Right cardiac atrium (tissue), 5 donors: ENCODE results near the gene ABO. TPM values are rescaled to one million over a fixed set of nuclear protein-coding genes. Genes with fewer than 3 reads are reported as not detected.
"Not testable (repeated sequence)": the region's sequence is repeated elsewhere in the genome, so short reads cannot be mapped to it uniquely, and the experiment has no call there.

Source experiments
- ATAC-seq, 2 donors: fragments of 200-7000 bp; cut with Tn5 transposase; one replicate each; pipeline versions ENCODE4 v1.8.0 to v1.9.1; 2020; ENCODE audit warnings: moderate library complexity in 2 of 2, mild to moderate bottlenecking in 1 of 2
- DNase-seq, 3 donors: peaks; one replicate each; pipeline ENCODE4 v3.0.0-alpha.2; 2020
- H3K27ac ChIP-seq: one replicate; pipeline ENCODE4 v1.5.1; 2013; ENCODE audit warnings: mild to moderate bottlenecking, low read length, control low read depth, moderate library complexity
- H3K27me3 ChIP-seq: one replicate; pipeline ENCODE4 v1.6.1; 2013; ENCODE audit not compliant: control insufficient read depth, insufficient read depth
- H3K4me1 ChIP-seq: one replicate; pipeline ENCODE4 v1.6.1; 2013; ENCODE audit warnings: low read length; ENCODE audit not compliant: control insufficient read depth, insufficient read depth
- H3K4me3 ChIP-seq: one replicate; pipeline ENCODE4 v1.5.1; 2013; ENCODE audit warnings: low read length, control low read depth
- H3K9me3 ChIP-seq: one replicate; pipeline ENCODE4 v1.6.1; 2013; ENCODE audit warnings: low read length; ENCODE audit not compliant: control insufficient read depth
- WGBS: extraction: QIAGEN DNeasy Blood & Tissue Kit; methylation state at CpG from one replicate; pipeline ENCODE4 v1.1.7; 2013; 5-methylcytosine and 5-hydroxymethylcytosine counted together
- intact Hi-C, 4 donors: fragments of 100-400 bp; cut with DNase I; formaldehyde crosslinking; loops; one replicate each; pipeline versions ENCODE4 v1.11.0 to v1.14.0; 2022 to 2023
- polyA plus RNA-seq: library from polyadenylated mRNA; stranded (reverse); fragments of 200-250 nt; gene quantifications from one replicate; pipeline ENCODE4 v1.2.3, GENCODE V29; 2013
- total RNA-seq, 4 donors: library from RNA; stranded (reverse); fragmentation: NEBNext Ultra II Directional; extraction: Animal tissue kit (Norgen Biotek cat#: 25700); gene quantifications; one replicate each; pipeline ENCODE4 v1.2.1, GENCODE V29; 2021
- donor health status: healthy with polysubstance abuse.
- donor health status: DM: no; HTN: yes; CAD: no.
- donor health status: DM: no; HTN: no; CAD: no.
- donor health status: DM: no; HTN: yes; CAD: no; lungs with severe emphysema.
- donor health status: DM: yes; HTN: yes; CAD: no.

The ABO gene
- total and polyA plus RNA-seq, 5 donors: 0.66 to 2.0 (median 1.2) TPM

GRCh38 chr9:133274236-133275104 lies 531 bp downstream of the ABO start:
- no peaks in the 10 kb centered on the region for H3K27me3 ChIP-seq
- no peak overlapping the region for H3K27ac ChIP-seq
- H3K4me3 ChIP-seq: peak overlapping the region; percentile 46
- intact Hi-C loops: no loop called here
- ATAC-seq: peak; percentile 12 to 19
- no peaks in the 10 kb centered on the region for H3K4me1 ChIP-seq
- H3K9me3 ChIP-seq: no peaks in the 10 kb centered on the region
- 25% methylated on average over 60 of the region's 60 CpGs for WGBS
- DNase-seq: peak in 2 of 3 donors; percentile 47 to 62

- ATAC-seq (no peak), DNase-seq (no peak)
- no peak overlapping the region for H3K27ac ChIP-seq
- no peak overlapping the region for H3K4me3 ChIP-seq
- WGBS: 82% methylated on average over 11 of the region's 11 CpGs
- no peaks in the 10 kb centered on the region for H3K4me1 ChIP-seq
- intact Hi-C loops: no loop called here
- no peaks in the 10 kb centered on the region for H3K27me3 ChIP-seq
- H3K9me3 ChIP-seq: no peaks in the 10 kb centered on the region
Observed at GRCh38 chr9:133273819-133274218, 1.2 kb downstream of the ABO start.

DNA sequence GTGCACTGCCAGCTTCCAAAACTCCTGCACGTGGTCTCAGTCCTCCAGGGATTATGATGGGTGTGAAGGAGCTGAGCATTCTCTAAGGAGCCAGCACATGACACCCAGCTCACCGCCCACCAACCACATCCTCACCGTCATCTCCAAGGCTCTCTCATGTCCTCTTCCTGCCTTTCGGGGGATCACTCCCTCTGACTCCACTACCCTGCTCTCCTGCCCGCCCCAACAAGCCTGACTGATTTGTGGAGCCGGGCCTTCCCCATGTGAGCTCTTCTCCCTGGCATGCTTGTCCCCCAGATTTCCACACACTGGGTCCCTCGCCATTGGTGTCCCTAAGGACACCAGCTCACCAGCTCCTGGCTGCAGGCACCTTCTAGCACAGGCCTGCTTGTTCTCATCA lies 1.9 kb downstream of the ABO start:
- Histone ChIP-seq H3K4me1 (no peaks in the 10 kb centered on the region), H3K27ac (no peak overlapping the region), H3K27me3 (no peaks in the 10 kb centered on the region), H3K4me3 (no peak overlapping the region), H3K9me3 (no peaks in the 10 kb centered on the region)
- 79% methylated on average over 7 of the region's 7 CpGs for WGBS
- ATAC-seq (no peak), DNase-seq (no peak)
- intact Hi-C loops: no loop called here

GRCh38 chr9:133269537-133270362 lies 5.3 kb downstream of the ABO start:
- intact Hi-C loops: no loop called here
- no peak for DNase-seq
- Histone ChIP-seq H3K27me3 (no peaks in the 10 kb centered on the region), H3K4me1 (no peaks in the 10 kb centered on the region), H3K9me3 (no peaks in the 10 kb centered on the region), H3K4me3 (no peak overlapping the region), H3K27ac (no peak overlapping the region)
- WGBS: 73% methylated on average over 9 of the region's 9 CpGs
- ATAC-seq: no peak

DNA sequence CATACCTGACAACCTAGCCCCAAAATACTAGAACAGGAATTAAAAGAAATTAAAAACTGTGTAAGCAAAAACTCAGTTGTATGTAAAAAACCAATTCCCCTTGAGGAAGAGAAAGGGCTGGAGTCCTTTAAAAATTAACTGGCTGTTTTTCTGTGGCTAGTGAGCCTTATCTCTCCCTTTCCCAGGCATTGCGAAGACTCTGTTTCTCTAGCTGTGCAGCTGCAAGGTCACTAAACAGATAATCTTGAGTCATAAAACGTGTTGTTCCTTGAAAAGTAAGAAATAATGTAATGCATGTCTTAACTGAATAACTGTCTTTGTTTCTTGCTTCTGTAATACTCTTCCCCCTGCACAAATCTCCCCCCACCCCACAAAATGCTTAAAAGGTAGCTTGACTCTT lies 5.9 kb downstream of the ABO start:
- DNase-seq, intact Hi-C loops, H3K4me3 ChIP-seq, ATAC-seq, H3K4me1 ChIP-seq, H3K27ac ChIP-seq, H3K9me3 ChIP-seq, H3K27me3 ChIP-seq: not testable (repeated sequence)
- WGBS: 31% methylated on average over 2 of the region's 2 CpGs

GRCh38 chr9:133268335-133269056 lies 6.5 kb downstream of the ABO start:
- Histone ChIP-seq H3K4me3 (no peak overlapping the region), H3K4me1 (no peaks in the 10 kb centered on the region), H3K9me3 (no peaks in the 10 kb centered on the region), H3K27me3 (no peaks in the 10 kb centered on the region), H3K27ac (no peak overlapping the region)
- intact Hi-C loops: no loop called here
- WGBS: 80% methylated on average over 9 of the region's 9 CpGs
- ATAC-seq: no peak
- no peak for DNase-seq

GRCh38 chr9:133264235-133264764 lies 10.7 kb downstream of the ABO start:
- H3K4me1 ChIP-seq: no peaks in the 10 kb centered on the region
- 92% methylated on average over 8 of the region's 8 CpGs for WGBS
- DNase-seq (no peak), ATAC-seq (no peak)
- intact Hi-C loops: no loop called here
- no peaks in the 10 kb centered on the region for H3K9me3 ChIP-seq
- H3K27me3 ChIP-seq: no peaks in the 10 kb centered on the region
- no peak overlapping the region for H3K4me3 ChIP-seq
- H3K27ac ChIP-seq: no peak overlapping the region

GRCh38 chr9:133263557-133263956 lies 11.4 kb downstream of the ABO start:
- H3K27ac ChIP-seq: no peak overlapping the region
- H3K4me1 ChIP-seq: no peaks in the 10 kb centered on the region
- ATAC-seq: no peak
- no peaks in the 10 kb centered on the region for H3K9me3 ChIP-seq
- WGBS: 84% methylated on average over 10 of the region's 10 CpGs
- intact Hi-C loops: no loop called here
- no peak for DNase-seq
- no peaks in the 10 kb centered on the region for H3K27me3 ChIP-seq
- H3K4me3 ChIP-seq: no peak overlapping the region

- H3K4me3 ChIP-seq: no peak overlapping the region
- no peak for DNase-seq
- H3K27me3 ChIP-seq: no peaks in the 10 kb centered on the region
- intact Hi-C loops: no loop called here
- H3K9me3 ChIP-seq: no peaks in the 10 kb centered on the region
- WGBS: 71% methylated on average over 11 of the region's 11 CpGs
- ATAC-seq: no peak
- H3K27ac ChIP-seq: no peak overlapping the region
- no peaks in the 10 kb centered on the region for H3K4me1 ChIP-seq
Observed at GRCh38 chr9:133262226-133262625, 12.8 kb downstream of the ABO start.

GRCh38 chr9:133261753-133262120 lies 13.3 kb downstream of the ABO start:
- H3K9me3 ChIP-seq: no peaks in the 10 kb centered on the region
- no peak for DNase-seq
- intact Hi-C loops: no loop called here
- no peaks in the 10 kb centered on the region for H3K27me3 ChIP-seq
- WGBS: 82% methylated on average over 5 of the region's 5 CpGs
- no peak for ATAC-seq
- H3K27ac ChIP-seq: no peak overlapping the region
- H3K4me1 ChIP-seq: no peaks in the 10 kb centered on the region
- H3K4me3 ChIP-seq: no peak overlapping the region
